Hematopoietic multipotent progenitor cell treated with erythropoietin and hydrocortisone succinate and interleukin-3 and kit ligand, for 15 days (in vitro differentiated cells): ENCODE measurements around the gene ZAP70.

Source experiments
- DNase-seq: peaks from one replicate; pipeline ENCODE4 v3.0.0-alpha.2; 2015; ENCODE audit warnings: low spot score

The ZAP70 gene

DNA sequence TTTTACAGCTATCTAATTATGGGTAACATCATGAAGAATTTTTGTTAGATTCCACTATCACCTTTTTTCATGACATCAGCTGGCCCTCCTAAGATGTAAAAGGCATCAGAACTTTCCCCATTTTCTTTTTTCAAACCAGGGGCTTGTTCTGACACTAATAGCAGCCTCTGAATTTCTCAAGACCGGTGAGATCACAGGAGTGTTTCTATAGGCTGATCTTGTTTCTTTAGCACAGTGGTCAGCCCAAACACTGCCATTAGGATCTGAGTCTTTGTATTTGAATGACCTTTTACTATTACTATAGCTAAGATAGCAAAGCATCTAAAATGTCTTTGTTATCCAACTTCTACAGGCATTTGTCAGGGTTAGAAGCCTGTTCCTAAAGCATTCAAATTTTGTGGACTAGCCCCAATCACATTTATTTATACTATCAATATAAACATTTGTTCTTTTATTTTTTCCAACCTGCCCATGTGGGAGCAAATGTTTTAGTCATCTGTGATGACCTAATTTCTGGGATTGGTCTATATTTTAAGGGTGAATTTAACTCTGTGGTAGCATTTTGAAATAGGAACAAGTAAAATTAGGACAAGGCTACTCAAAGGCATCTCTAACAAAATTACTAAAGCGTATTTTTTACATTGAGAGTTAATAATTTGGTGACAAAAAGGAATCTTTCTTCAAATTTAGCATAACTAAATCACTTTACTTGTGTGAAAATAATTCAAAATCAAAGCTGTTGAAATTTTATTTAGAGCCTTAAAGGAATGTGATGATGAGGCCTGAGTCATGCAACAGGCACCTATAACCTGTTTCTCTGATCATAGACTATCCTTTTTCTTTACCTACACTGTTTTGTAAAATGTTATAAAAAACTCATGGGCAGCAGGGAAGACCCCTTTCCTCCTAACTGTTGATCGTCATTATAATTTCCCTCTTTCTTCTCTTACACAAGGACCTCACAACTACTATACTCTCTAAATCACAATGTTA is 39.3 kb downstream of the ZAP70 start:
- DNase-seq = no peak

DNA sequence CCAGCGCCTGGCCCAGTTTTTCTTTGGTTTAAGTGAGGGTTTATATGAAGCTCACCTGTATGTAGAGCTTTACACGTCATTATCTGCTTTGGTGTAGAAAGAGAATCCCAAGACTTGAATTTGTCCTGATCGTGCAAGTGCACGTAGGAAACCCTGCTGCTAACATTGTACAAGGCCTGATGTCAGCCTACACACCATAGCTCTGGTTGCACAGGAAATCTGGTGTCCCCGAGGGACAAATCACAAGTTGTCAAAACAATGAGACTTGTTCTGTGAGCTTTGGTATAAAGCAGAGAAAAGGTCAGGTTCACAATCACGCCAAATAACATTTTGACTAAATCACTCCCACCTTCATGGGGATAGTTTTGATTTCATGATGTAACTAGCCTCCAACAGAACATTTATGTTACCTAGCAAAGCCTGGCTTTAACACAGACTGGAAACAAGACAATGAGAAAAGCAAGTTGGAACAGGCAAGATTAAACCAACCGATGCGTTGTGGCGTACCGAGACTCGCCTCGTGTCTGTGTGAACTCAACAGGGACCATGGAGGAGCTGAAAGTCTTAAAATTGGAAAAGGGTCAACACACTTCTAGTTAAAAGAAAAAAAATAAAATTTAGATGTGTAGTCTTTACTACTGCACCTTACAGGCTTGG is 41.4 kb downstream of the ZAP70 start:
- DNase-seq = no peak

DNA sequence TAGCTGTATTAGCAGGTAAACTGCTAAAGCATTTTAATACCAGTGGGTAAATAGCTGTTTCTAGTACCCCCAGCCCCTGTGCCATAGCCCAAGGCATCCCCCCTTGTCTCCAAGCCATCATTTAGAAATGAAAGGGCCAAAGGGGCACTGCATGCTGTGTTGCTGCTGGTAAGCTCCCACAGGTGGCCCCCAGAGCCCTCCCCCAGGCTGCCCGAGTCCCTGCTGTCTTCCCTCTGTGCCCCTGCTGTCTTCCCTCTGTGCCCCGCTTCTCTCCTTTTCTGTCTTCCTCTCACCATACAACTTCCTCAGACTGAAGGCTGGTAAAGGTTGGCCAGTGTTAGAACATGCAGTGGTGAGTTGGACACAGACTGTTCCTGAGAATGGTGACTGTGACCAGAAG is 42.1 kb downstream of the ZAP70 start:
- no peak for DNase-seq

DNA sequence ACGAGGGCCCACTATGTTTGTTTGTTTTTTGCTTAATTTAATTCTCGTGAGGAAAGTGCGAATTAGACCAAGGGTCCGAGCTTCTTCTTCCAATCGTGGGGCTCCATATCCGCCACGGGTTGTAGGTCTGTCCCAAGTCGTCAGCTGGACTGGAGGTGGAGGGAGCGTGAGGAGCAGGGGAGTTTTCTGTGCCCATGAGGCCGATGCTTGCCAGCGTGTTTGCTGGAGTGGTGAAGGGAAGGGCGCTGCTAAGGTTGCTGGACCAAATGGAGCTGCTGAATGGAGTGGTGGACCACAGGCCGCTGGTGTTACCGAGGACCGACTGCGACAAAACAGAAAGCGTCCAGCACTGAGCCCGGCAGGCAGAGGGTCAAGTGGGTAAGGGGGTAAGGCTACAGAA is 43.7 kb downstream of the ZAP70 start:
- DNase-seq = no peak

DNA sequence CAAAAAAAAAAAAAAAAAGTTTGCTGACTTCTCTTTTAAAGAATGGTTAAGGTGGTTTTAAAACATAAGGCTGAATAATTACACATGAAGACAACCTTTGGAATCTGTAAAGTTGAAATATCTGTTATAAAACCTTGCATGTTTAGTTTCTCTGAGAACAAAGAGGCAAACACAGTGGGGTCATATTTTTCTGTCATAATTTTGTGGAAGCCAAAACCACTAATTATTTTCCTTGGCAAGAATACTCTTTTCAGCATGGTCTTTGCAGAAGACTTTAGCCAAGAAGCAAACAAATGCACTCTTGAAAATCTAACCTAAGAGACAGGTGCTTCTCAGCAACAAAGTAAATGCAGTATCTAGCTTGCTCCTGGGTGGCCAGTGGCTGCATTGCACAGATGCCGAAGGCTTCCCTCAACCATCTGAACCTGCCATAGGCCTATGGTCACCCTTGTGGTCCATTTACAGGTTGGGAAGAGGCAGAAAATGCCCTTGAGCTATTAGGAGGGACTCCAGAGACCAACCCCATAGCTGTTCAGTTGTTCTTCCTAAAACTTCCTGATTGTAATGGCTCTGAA is 44.8 kb downstream of the ZAP70 start:
- DNase-seq = no peak

DNA sequence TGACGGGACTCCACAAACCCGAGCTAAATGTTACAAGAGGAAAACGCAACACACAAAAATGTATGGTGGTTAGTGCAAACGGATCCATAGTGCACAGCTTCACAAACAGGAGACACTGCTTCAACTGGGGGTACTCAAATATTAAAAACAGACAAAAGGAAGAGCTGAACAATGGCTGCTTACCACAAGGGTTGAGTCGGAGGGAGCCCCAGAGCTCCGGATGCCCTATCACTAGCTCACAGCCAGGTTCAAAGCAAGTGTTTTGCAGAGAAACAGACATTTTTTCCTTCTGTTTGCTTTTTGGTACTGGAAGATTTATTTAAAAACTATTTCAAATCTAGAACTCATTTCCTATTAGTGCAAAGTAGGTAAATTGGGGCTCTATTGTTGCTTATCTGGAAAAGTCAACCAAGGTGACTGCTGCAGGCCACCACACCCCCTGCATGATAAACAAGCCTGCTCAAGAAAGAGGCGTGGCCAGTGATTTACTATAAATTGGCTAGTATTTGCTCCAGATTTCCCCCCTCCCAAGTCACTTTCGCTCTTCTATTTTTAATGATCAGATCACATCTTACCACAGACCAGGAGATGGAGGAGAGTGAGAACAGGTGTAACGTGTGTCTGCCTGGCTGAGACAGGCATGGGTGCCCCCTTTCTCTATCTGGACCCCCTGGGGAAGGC is 46.5 kb downstream of the ZAP70 start:
- DNase-seq = no peak

DNA sequence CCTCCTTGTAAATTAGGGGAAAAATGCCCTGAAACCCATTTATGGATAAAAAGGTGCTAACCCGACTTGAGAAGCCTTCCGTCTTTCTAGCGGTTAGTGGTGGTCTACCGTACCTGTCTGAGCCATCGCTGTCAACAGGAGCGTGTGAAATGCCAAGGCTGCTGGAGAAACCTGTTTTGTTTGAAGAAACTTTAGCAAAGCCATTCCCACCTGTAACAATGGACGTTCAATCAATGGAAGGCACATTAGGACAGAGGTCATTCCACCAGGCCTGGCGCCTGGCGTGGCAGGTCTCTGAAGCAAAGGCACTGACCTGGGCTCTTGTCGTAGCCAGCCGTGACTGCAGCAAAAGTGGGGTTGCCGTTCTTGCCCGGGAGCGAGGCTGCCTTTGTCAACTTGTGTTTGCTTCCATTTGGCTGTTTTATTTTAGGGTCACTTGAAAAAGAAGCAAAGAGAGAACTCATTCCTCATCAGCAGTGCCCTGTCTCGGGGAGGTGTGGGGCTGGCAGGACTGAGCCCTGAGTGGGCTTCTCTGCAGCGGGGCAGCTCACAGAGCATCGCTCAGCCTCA is 47.2 kb downstream of the ZAP70 start:
- no peak for DNase-seq

DNA sequence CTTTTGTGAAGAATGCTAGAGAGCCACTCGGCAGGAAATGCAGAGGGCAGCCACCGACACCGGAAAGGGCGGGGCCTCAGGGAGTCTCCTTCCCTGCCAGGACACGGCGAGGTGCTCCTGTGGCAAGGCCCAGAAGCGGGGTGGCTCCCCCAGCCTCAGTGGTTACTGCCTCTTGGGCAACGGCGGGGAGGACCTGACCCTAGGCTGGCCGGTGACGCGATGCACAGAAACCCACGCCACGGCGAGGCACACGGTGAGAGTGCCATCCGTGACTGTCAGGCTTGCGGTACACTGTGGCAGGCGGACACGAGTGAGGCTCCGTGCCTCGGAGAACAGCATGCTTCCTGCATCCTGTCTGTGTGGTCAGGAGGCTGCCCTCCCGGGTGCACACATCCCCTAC is 47.8 kb downstream of the ZAP70 start:
- no peak for DNase-seq

DNA sequence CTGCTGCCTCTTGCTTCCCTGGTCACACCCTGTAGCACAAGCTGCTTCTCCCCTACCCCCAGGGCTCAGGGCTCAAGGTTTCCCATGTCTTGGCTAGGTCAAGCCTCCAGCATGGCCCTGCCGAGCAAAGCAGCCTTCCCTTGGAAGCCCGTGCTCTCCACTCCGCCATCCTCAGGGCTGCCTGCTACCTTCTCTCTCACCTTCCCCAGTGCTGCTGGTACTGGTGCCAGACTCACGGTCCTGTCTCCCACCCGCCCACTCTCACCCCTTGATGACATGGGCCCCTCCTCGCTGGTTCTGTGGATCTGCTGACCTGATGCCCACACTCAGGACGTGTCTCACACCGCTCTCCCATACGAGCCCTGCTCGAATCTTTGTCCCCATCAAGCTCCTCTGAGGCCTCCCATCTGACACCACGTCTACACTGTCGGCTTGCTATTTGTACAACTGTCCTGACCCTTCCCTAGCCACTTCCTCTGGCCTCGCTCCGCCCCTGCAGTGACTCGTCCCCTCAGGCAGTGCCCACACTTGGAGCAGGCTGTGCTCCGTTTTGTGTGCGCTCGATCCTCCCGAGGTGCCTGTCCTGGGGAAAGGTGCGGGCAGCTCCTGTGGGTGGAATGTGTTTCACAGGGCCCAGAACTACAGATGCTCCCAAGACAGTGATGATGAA is 49.9 kb downstream of the ZAP70 start:
- DNase-seq = no peak

DNA sequence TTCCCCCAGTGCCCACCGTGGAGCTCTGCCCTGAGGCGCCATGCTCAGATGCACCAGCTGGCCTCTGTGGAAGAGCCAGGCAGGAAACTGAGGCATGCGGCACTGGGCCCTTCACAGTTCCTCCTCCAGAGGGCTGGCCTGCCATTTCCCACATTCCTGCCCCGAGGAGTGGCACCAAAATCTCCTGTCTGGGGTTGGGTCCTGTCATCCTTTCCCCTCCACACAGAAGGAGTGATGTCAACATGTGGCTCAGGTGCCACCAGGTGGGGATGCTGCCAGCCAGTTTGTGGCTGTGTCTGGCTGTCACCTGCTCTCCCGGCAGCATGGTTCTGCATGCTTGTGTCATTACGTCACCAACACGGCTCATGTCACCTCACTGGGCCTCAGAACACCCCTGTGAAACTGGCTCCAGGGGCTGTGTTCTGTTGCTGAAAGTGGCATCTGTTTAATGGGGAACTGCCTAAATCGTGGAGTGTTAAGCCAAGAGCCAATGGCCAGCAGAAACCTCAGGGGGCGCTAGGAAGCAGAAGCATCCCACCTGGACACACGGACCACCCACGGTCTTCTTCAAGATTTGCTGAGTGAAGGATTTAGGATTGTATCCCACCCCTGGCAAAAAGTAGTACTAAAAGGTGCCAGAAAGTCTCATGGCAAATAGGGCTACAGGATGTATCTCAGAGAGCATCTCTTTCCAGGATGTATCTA is 51.3 kb downstream of the ZAP70 start:
- no peak for DNase-seq

DNA sequence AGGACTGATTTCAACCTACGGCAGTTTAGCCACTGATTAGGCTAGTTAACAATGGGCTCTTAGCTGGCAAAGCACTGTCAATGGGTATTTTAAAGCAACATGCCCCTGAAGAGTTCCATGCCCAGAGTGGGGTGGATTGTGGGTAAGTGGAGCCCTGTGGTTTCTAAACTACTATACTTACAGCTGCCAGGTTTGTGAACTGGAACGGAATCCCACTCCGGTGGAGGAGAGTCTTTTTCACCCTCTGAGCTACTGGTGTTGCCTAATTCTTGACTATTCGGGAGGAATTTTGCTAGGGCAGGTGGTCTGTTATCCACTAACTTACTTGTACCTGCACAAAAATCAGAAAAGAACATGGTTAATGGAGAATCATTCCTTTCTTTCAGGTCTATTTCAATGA is 52.6 kb downstream of the ZAP70 start:
- no peak for DNase-seq

DNA sequence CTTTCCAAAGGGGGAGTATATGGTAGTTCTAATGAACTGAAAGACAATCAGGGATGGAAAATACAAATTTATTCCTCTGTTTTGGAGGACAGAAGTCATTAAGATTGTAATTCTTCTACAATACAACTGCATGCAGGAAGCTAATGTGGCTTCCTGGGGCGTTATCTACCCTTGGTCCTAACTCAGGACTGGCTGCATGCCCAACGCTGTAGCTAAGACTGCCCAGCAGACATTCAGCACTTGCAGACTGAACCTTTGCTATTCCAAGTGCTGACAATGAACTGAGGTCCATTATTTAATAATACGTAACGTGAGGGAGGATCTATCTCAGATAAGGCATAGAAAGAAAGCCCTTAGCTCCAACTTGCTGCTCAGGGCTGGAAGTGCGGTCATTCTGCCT is 53.2 kb downstream of the ZAP70 start:
- no peak for DNase-seq

DNA sequence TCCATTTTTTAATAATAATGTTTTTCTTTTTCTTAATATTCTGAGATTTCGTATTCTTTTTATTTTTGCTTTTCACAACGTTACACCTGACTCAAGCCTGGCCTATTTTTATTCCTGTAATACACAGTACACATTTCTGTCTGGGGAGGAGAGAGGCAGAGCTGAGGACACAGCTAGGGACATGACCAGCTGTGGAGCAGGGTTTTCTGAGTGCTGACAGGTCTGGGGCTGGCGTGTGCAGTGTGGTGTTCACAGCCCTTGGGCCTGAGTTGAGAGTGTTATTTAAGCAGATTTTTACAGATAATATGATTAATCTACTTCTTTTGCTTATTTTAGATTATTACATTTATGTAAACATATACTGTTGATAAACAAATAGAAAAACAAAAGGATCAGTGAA is 55.9 kb downstream of the ZAP70 start:
- DNase-seq = no peak

DNA sequence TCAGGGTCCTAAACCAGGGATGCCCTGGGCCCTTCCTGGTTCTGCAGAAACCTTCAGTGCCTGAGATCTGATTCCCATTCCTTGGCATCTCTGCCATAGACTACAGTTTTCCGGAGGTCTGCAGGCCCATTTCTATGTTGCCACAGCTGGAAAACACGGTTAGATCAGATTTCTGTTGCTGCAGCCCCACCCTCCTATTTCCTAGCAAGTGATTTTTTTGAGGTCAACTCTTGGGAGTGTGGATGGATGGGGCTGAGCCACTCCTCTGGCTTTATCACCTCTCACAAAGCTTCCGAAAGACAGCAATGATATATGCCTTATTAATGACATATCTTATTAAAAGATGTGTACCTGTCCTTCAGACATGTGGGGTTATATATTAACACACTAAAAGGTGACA is 56.3 kb downstream of the ZAP70 start:
- no peak for DNase-seq

DNA sequence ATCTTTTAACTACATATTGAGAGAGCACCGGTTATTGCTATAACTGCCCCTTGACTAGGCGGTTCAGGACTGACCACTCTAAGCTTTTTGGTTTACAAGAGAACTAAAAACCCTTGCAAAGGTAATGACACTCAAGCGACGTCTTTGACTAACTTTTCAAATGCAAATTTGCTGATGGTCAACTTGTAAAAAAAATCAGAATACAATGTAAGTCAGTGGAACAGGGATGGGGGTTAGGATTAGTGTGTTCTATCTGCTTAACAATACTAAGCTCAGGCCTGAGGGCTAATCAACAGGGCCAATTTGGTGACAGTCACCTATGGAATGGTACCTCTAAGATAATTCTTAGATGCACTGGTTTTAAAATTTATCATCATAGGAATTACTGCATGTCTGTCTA is 57.1 kb downstream of the ZAP70 start:
- DNase-seq = no peak

DNA sequence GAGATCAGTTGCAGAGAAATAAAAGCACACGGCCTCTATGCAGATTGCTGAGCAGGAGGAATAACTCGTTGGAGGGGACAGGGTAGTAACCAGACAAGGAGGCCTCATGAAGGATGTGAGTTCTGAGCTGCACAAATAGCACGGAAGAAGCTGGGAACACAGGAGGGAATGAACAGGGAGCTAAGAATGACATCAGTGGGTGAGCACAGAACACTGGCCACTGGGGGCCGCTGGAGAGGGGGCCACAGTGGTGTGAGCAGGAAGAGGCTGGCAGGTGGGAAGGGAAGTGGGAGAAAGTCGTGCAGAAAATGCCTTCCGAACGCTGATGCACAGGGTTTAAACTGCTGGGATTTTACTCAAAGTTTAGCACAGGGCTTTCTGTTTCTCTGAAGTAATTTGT is 61.0 kb downstream of the ZAP70 start:
- no peak for DNase-seq

DNA sequence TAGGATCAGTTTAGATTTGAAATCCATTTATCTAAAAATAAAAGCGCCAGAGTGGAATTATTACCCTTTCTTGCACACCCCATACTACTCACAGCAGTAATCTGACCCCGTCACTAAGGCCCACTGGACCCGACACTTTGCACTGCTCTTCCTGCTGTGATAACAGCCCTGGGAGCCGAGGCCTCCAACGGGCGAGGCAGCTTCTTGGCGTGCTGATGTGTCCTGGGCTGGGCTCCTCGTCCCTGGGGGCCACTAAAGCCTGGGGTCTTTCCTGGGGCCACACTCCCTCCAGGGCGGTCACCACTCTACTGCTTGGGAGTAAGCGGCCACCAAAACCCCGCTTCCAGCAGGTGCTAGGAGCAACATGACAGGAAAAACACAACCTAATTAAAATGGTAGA is 61.7 kb downstream of the ZAP70 start:
- DNase-seq = no peak

DNA sequence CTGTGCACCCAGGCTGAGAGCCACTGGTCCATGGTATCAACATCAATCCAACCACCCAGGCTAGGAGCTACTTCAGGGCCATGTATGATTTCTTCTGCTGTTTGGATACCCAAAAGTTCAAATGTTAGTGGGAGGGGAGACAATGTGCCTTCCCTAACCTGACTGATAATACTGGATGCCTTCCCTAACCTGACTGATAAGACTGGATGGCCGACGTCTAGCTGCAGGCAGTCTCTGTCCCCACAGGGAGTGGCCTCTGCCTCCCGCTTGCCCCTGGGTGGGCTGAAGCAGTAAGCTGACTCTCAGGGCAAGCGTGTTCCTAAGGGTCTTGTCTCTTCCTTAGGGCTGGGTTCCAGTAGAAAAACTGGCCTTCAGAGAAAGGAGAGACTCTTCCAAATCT is 65.8 kb downstream of the ZAP70 start:
- DNase-seq = no peak

DNA sequence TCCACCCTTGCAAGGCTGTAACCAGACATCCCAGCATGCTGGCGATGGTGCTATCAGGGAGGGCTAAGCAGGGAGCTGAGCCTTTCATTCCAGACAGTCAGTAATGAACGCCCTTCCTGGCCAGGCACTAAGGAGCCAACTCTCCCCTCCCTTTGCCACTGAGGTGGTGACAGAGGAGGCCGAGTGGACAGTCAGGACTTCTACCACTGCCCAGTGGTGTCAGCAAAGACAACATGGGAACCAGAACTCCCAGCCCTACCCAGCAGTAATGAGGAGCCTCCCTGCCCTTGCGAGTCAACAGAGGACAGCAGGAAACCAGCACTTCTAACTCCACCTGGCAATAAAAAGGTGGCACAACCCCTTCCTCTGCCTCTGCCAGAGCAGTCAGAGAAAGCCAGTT is 68.6 kb downstream of the ZAP70 start:
- no peak for DNase-seq

DNA sequence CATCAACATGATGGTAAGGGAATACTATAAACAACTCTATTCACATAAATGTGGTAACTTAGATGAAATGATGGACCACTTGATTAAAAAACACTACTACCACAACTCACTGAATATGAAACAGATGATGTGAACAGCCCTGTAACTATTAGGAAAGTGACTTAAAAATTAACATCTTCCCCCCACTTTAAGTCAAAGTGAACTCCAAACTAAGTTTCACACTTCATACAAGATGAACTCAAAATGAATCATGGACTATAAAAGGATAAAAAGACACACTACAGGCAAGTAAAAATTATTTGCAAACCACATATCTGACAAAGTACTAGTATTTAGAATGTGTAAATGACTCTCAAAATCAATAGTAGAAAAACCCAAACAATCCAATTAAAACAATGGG is 71.6 kb downstream of the ZAP70 start:
- DNase-seq = no peak

DNA sequence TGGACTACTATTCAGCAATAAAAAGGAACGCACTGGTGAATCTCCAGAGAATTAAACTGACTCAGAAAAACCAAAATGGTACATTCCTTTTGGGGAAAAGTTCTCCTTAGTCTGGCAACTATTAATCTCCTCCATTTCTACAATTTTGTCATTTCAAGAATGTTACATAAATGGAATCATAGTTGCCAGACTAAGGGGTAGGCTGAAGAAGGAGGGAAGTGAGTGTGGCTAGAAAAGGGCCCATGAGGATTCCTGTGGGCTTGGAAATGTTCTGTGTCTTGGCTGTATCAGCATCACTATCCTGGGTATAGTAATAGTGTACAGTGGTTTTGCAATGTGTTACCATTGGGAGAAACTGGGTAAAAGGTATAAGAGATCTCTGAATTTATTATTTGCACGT is 72.4 kb downstream of the ZAP70 start:
- no peak for DNase-seq
